GM19372 (cell line): ENCODE data around the gene TMEM14A.

Experiments used
- ATAC-seq: cut with Tn5 transposase; IDR thresholded peaks from one replicate; pipeline ENCODE4 v1.9.1; 2021; ENCODE audit warnings: mild to moderate bottlenecking, low read depth, moderate library complexity; ENCODE audit not compliant: unreplicated experiment

The TMEM14A gene

GRCh38 chr6:52670502-52671409 is at the start of gene TMEM14A:
TSS of gene TMEM14A (plus strand) at chr6:52671113. CDS start at chr6:52677103, 5,990 bp downstream.
- ATAC-seq: peak; percentile 99

- no peak for ATAC-seq
Measured at GRCh38 chr6:52621631-52622030, 49.3 kb upstream of the TMEM14A start.

- ATAC-seq: no peak
Measured at GRCh38 chr6:52622810-52623209, 48.1 kb upstream of the TMEM14A start.

GRCh38 chr6:52632011-52632410 is 38.9 kb upstream of the TMEM14A start:
- no peak for ATAC-seq

- no peak for ATAC-seq
Measured at GRCh38 chr6:52634211-52634610, 36.7 kb upstream of the TMEM14A start.

- no peak for ATAC-seq
Measured at GRCh38 chr6:52635049-52635577, 35.8 kb upstream of the TMEM14A start.

GRCh38 chr6:52636830-52637229 is 34.1 kb upstream of the TMEM14A start:
- ATAC-seq: no peak

GRCh38 chr6:52639493-52639892 is 31.4 kb upstream of the TMEM14A start:
- no peak for ATAC-seq

GRCh38 chr6:52640170-52640569 is 30.7 kb upstream of the TMEM14A start:
- no peak for ATAC-seq

GRCh38 chr6:52640916-52641315 is 30.0 kb upstream of the TMEM14A start:
- ATAC-seq: no peak

GRCh38 chr6:52641388-52641787 is 29.5 kb upstream of the TMEM14A start:
- no peak for ATAC-seq

GRCh38 chr6:52641826-52642225 is 29.1 kb upstream of the TMEM14A start:
- no peak for ATAC-seq

- no peak for ATAC-seq
Measured at GRCh38 chr6:52642368-52642767, 28.5 kb upstream of the TMEM14A start.

- ATAC-seq: no peak
Measured at GRCh38 chr6:52643158-52643557, 27.8 kb upstream of the TMEM14A start.

- no peak for ATAC-seq
Measured at GRCh38 chr6:52644253-52644652, 26.7 kb upstream of the TMEM14A start.

- no peak for ATAC-seq
Measured at GRCh38 chr6:52645976-52646375, 24.9 kb upstream of the TMEM14A start.

GRCh38 chr6:52647199-52647598 is 23.7 kb upstream of the TMEM14A start:
- ATAC-seq: no peak

GRCh38 chr6:52649536-52650160 is 21.3 kb upstream of the TMEM14A start:
- ATAC-seq: no peak

GRCh38 chr6:52650941-52651340 is 20.0 kb upstream of the TMEM14A start:
- no peak for ATAC-seq

- no peak for ATAC-seq
Measured at GRCh38 chr6:52653151-52653550, 17.8 kb upstream of the TMEM14A start.

GRCh38 chr6:52654007-52654406 is 16.9 kb upstream of the TMEM14A start:
- ATAC-seq: no peak

GRCh38 chr6:52654592-52654991 is 16.3 kb upstream of the TMEM14A start:
- no peak for ATAC-seq
